ENCODE measurements around the gene CXXC5.
A peak's percentile ranks its signal among the peaks of the same experiment; 100 is the strongest.

Gene CXXC5

GRCh38 chr5:139651853-139652787 lies 4.0 kb downstream of the CXXC5 start:
- DNase-seq, result no peak

GRCh38 chr5:139652788-139653241 lies 4.7 kb downstream of the CXXC5 start:
- DNase-seq, result no peak

- peak; percentile 49 for DNase-seq
Measured at GRCh38 chr5:139653616-139654015, 5.5 kb downstream of the CXXC5 start.

GRCh38 chr5:139654464-139654863 lies 6.3 kb downstream of the CXXC5 start:
- DNase-seq, result no peak

GRCh38 chr5:139654871-139655491 lies 6.8 kb downstream of the CXXC5 start:
- no peak for DNase-seq

- DNase-seq, result no peak
Measured at GRCh38 chr5:139655727-139656271, 7.7 kb downstream of the CXXC5 start.

- no peak for DNase-seq
Measured at GRCh38 chr5:139657363-139658321, 9.5 kb downstream of the CXXC5 start.

- no peak for DNase-seq
Measured at GRCh38 chr5:139658501-139658927, 10.4 kb downstream of the CXXC5 start.

GRCh38 chr5:139658928-139659667 lies 10.9 kb downstream of the CXXC5 start:
- no peak for DNase-seq

- no peak for DNase-seq
Measured at GRCh38 chr5:139659695-139660101, 11.5 kb downstream of the CXXC5 start.

- DNase-seq, result no peak
Measured at GRCh38 chr5:139660105-139660922, 12.2 kb downstream of the CXXC5 start.

GRCh38 chr5:139660923-139661814 lies 13.0 kb downstream of the CXXC5 start:
- DNase-seq, result no peak

- no peak for DNase-seq
Measured at GRCh38 chr5:139662617-139663016, 14.5 kb downstream of the CXXC5 start.

- DNase-seq, result no peak
Measured at GRCh38 chr5:139663207-139664085, 15.3 kb downstream of the CXXC5 start.

GRCh38 chr5:139664086-139664693 lies 16.0 kb downstream of the CXXC5 start:
- no peak for DNase-seq

- no peak for DNase-seq
Measured at GRCh38 chr5:139664727-139665351, 16.7 kb downstream of the CXXC5 start.

- no peak for DNase-seq
Measured at GRCh38 chr5:139665626-139666025, 17.5 kb downstream of the CXXC5 start.

- no peak for DNase-seq
Measured at GRCh38 chr5:139666551-139666950, 18.4 kb downstream of the CXXC5 start.

Measured in COR-L47 (cell line).